Lower lobe of right lung (tissue), 2 donors: ENCODE results near the gene GJC1. TPM values are rescaled to one million over a fixed set of nuclear protein-coding genes. Genes with fewer than 3 reads are reported as not detected.

ENCODE experiments used
- ATAC-seq, 2 donors: fragments of 200-7000 bp; cut with Tn5 transposase; one replicate each; pipeline ENCODE4 v1.9.1; 2020 to 2022; ENCODE audit warnings: mild to moderate bottlenecking in 2 of 2, moderate library complexity in 2 of 2
- DNase-seq: peaks from one replicate; pipeline ENCODE4 v3.0.0-alpha.2; 2020
- H3K27ac ChIP-seq: fragments of 200-600 bp; one replicate; pipeline ENCODE4 v1.8.0; 2022
- H3K27me3 ChIP-seq: fragments of 200-600 bp; one replicate; pipeline ENCODE4 v1.8.0; 2022; ENCODE audit warnings: low read depth
- H3K36me3 ChIP-seq: fragments of 200-600 bp; one replicate; pipeline ENCODE4 v1.8.0; 2022; ENCODE audit warnings: mild to moderate bottlenecking
- H3K4me1 ChIP-seq: fragments of 200-600 bp; one replicate; pipeline ENCODE4 v1.8.0; 2022
- H3K4me3 ChIP-seq: fragments of 200-600 bp; one replicate; pipeline ENCODE4 v1.8.0; 2022; ENCODE audit warnings: mild to moderate bottlenecking
- H3K9me3 ChIP-seq: fragments of 200-600 bp; one replicate; pipeline ENCODE4 v1.8.0; 2022
- intact Hi-C: fragments of 100-400 bp; cut with DNase I; formaldehyde crosslinking; loops from one replicate; pipeline ENCODE4 v1.11.0; 2022
- total RNA-seq: library from RNA; stranded (reverse); fragmentation: NEBNext Ultra II Directional; extraction: Animal tissue kit (Norgen Biotek cat#: 25700); gene quantifications from one replicate; pipeline ENCODE4 v1.2.1, GENCODE V29; 2021
- TF ChIP-seq, protein P1 (sequence below): fragments of 200-600 bp; IDR thresholded peaks from one replicate; pipeline ENCODE4 v1.8.0; 2022; ENCODE audit warnings: antibody characterized with exemption, mild to moderate bottlenecking
- donor health status: DM: no; HTN: yes; CAD: no; lungs with severe emphysema.

Gene GJC1
- total RNA-seq, 1 donor from 2014 or later, result 18.4 TPM

DNA sequence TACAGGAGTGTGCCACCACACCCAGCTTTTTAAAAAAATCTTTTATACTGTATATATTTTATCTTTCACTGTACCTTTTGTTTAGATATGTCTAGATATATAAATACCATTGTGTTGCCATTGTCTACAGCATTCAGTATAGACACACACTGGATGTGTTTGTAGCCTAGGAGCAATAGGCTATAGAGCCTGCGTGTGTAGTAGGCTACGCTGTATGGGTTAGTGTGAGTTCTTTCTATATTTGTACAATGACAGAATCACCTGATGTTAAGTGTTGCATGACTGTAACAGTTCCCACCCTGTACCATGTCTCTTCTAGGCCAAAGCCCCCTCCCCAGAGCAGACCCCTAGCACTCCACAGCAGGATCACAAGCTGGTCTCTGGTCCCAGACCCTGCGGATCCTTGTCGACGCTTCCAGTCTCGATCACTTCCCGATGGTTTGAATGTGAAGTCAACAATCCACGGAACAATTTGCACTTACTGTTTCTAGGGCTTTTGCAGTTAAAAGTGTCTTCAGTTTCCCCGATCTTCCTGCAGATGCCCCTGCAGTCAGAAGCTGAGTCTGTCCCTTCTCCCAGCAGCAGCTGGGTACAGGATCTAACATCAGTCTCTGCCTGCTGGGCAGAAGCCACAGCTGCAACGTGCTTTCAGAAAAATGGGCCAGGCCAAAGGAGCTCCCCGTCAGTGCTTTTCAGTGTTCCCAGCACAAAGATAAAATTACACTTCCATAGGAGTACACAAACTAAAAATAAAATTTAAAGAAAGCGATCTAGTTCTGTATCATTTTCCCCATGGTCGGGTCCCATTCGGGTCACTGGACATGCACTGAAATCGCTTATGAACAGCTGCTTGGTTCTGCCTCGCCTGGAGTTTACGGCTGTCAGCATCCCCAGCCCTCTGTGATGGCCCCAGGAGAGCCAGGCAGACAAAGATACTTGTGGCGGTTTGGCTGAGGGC, 35.9 kb downstream of the GJC1 start:
- Histone ChIP-seq H3K9me3 (no peaks in the 10 kb centered on the region), H3K36me3 (no peaks in the 10 kb centered on the region), H3K4me1 (peaks cover 16% of the 10 kb centered on the region), H3K27ac (peak overlapping the region; percentile 79), H3K4me3 (no peak overlapping the region), H3K27me3 (no peaks in the 10 kb centered on the region)
- DNase-seq (no peak), ATAC-seq (no peak)
- intact Hi-C loops, result no loop called here
- TF ChIP-seq, protein P1, sequence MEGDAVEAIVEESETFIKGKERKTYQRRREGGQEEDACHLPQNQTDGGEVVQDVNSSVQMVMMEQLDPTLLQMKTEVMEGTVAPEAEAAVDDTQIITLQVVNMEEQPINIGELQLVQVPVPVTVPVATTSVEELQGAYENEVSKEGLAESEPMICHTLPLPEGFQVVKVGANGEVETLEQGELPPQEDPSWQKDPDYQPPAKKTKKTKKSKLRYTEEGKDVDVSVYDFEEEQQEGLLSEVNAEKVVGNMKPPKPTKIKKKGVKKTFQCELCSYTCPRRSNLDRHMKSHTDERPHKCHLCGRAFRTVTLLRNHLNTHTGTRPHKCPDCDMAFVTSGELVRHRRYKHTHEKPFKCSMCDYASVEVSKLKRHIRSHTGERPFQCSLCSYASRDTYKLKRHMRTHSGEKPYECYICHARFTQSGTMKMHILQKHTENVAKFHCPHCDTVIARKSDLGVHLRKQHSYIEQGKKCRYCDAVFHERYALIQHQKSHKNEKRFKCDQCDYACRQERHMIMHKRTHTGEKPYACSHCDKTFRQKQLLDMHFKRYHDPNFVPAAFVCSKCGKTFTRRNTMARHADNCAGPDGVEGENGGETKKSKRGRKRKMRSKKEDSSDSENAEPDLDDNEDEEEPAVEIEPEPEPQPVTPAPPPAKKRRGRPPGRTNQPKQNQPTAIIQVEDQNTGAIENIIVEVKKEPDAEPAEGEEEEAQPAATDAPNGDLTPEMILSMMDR, result no peak

DNA sequence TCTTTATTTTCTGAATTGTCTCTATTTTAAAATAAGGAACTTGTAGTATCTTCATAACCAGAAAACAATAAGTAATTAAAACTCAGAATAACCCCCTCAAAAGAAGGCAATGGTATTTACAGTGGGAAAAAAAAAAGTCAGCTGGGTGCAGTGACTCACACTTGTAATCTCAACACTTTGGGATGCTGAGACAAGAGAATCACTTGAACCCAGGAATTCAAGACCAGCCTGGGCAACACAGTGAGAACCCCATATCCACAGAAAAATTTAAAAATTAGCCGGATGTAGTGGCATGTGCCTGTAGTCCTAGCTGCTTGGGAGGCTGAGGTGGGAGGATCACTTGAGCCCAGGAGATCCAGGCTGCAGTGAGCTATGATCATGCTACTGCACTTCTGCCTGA, 37.8 kb downstream of the GJC1 start:
- Histone ChIP-seq H3K36me3 (no peaks in the 10 kb centered on the region), H3K4me1 (peaks cover 22% of the 10 kb centered on the region), H3K4me3 (no peak overlapping the region), H3K9me3 (no peaks in the 10 kb centered on the region), H3K27me3 (no peaks in the 10 kb centered on the region), H3K27ac (no peak overlapping the region)
- ATAC-seq (no peak), DNase-seq (no peak)
- intact Hi-C loops, result no loop called here
- TF ChIP-seq, protein P1, result no peak

DNA sequence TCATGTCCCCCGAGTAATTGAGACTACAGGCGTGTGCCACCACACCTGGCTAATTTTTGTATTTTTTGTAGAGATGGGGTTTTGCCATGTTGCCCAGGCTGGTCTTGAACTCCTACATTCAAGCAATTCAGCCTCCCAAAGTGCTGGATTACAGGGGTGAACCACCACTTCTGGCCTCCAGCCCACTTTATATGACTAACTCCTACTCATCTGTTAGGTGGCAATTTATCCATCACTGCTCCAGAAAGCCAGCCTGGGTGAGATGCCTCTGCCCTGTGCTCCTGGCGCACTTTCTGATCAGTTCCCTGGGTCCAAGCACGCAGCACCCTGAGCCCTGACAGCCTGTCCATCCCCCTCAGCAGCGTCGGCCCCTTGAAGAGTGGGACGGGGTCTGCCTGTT, 41.9 kb downstream of the GJC1 start:
- DNase-seq (no peak), ATAC-seq (no peak)
- Histone ChIP-seq H3K36me3 (no peaks in the 10 kb centered on the region), H3K27ac (no peak overlapping the region), H3K4me3 (no peak overlapping the region), H3K27me3 (no peaks in the 10 kb centered on the region), H3K9me3 (no peaks in the 10 kb centered on the region), H3K4me1 (peaks cover 18% of the 10 kb centered on the region)
- TF ChIP-seq, protein P1, result no peak
- intact Hi-C loops, result no loop called here

DNA sequence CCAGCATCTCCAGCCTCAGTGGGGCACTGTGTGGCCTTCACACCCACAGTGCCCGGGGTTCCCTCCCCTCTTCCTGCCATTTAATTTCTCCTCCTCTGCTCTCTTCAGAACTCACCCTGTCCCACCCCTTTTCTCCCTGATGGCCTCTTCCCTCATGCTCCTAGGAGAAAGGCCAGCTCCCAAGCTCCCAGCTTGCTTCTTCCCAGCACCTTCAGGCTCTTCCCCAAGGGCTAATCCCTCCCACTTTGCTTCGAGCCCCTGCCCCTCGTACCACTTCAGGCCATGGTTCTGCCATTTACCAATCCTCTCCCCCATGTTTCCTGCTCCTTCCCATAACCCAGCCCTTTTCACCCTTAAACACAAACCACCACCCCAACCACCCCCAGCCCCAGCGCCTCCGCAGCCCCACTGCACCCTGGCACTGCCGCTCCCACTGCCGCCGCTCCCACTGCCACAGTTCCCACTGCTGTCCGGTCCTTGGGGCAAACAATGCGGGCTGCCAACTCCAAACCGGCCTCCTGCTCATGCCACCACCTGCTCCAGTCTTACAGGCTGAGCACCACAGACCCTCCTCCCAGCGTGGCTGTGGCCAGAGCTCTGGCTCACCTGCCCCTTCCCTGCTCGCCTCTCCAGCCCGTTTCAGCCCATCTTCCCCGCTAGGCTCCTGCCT, 42.7 kb downstream of the GJC1 start:
- Histone ChIP-seq H3K9me3 (no peaks in the 10 kb centered on the region), H3K4me3 (no peak overlapping the region), H3K36me3 (no peaks in the 10 kb centered on the region), H3K4me1 (peaks cover 22% of the 10 kb centered on the region), H3K27ac (no peak overlapping the region), H3K27me3 (no peaks in the 10 kb centered on the region)
- ATAC-seq, result peak in 1 of 2 donors; percentile 13
- TF ChIP-seq, protein P1, result no peak
- DNase-seq, result no peak
- intact Hi-C loops, result no loop called here

DNA sequence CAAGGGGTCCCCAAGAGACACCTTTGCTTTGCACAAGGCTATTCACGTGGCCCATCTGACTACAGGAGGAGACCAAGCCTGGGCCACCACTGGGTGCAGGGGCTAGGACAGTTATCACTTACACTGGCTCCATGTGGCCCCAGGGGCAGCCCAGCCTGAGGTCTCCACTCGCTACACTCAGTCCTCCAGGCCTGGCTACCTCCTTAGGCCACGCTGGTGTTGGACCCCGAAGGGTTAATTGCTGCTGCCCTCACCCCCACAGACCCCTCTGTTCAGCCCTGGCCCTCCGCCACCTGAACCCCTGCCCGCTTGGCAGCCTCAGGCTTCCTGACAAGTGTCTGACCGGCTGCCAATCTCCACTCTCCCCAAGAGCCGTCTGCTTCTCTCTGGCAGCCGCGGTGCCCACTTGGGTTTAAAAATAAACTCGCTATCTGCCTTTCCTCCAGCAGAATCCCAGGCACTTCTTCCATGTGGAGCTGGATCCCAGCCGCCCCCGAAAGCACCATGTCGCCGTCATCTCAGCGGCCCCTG, 43.5 kb downstream of the GJC1 start:
- no peak for DNase-seq
- Histone ChIP-seq H3K36me3 (no peaks in the 10 kb centered on the region), H3K27me3 (no peaks in the 10 kb centered on the region), H3K4me3 (no peak overlapping the region), H3K27ac (no peak overlapping the region), H3K4me1 (peaks cover 25% of the 10 kb centered on the region), H3K9me3 (no peaks in the 10 kb centered on the region)
- peak; percentile 47 to 62 for ATAC-seq
- TF ChIP-seq, protein P1, result no peak
- intact Hi-C loops, result no loop called here
